HepG2 (cell line): ENCODE data around the gene COX4I1.

ENCODE experiments used
- HNRNPL ChIP-seq: fragments of 200-400 bp; formaldehyde crosslinking; IDR thresholded peaks from 2 replicates; pipeline ENCODE4 v1.6.1; 2017; ENCODE audit warnings: mild to moderate bottlenecking, low read depth, low read length
- MTF2 ChIP-seq: sonication (generic); formaldehyde crosslinking; IDR thresholded peaks from 2 replicates; pipeline ENCODE4 v1.5.0; 2020; ENCODE audit warnings: missing genetic modification reagents, borderline replicate concordance
- NFAT5 ChIP-seq: sonication (generic); formaldehyde crosslinking; IDR thresholded peaks from 2 replicates; pipeline ENCODE4 v1.4.0; 2020; ENCODE audit warnings: missing genetic modification reagents
- POLR2A ChIP-seq, 2 experiments: IDR thresholded peaks; 2 replicates each; pipeline ENCODE4 v1.6.1; 2011; ENCODE audit warnings: low read depth in 2 of 2, low read length in 2 of 2, mild to moderate bottlenecking in 1 of 2, moderate library complexity in 1 of 2; ENCODE audit not compliant: insufficient read depth in 1 of 2
- ZNF446 ChIP-seq: sonication (generic); formaldehyde crosslinking; IDR thresholded peaks from 2 replicates; pipeline ENCODE4 v1.5.0; 2020; ENCODE audit warnings: mild to moderate bottlenecking, missing genetic modification reagents

GRCh38 chr16:85838381-85838780, 38.9 kb downstream of the COX4I1 start:
- no peak for TF ChIP-seq MTF2 (CRISPR knock-in tag)
- TF ChIP-seq ZNF446 (CRISPR knock-in tag) = no peak
- no peak for TF ChIP-seq NFAT5 (CRISPR knock-in tag)
- no peak for TF ChIP-seq POLR2A (IDR thresholded peaks at IDR 0.05; ENCODE audit: insufficient read depth in 1 of 2, low read depth in 2 of 2, low read length in 2 of 2)
- no peak for TF ChIP-seq HNRNPL
